Measurements from ENCODE around the gene HES4.

Gene HES4

GRCh38 chr1:963301-963651 lies 36.6 kb downstream of the HES4 start:
- no peak overlapping the region for H3K27ac ChIP-seq (ENCODE audit: poor library complexity, severe bottlenecking)
- ATAC-seq (ENCODE audit: low read depth) (no peak), DNase-seq (ENCODE audit: low spot score) (no peak)
- TF ChIP-seq CTCF (IDR thresholded peaks at IDR 0.05; ENCODE audit: poor library complexity, severe bottlenecking): no peak
- no peaks in the 10 kb centered on the region for H3K4me1 ChIP-seq (ENCODE audit: insufficient read depth, poor library complexity, severe bottlenecking)
- H3K27me3 ChIP-seq (ENCODE audit: insufficient read depth, poor library complexity, severe bottlenecking): no peaks in the 10 kb centered on the region
- H3K36me3 ChIP-seq (ENCODE audit: low read depth): peaks cover 11% of the 10 kb centered on the region
- no peak overlapping the region for H3K4me3 ChIP-seq (ENCODE audit: severe bottlenecking)
- H3K9me3 ChIP-seq (ENCODE audit: severe bottlenecking): no peaks in the 10 kb centered on the region

- no peak for ATAC-seq (ENCODE audit: low read depth)
- TF ChIP-seq CTCF (IDR thresholded peaks at IDR 0.05; ENCODE audit: poor library complexity, severe bottlenecking): no peak
These were observed 37.3 kb downstream of the HES4 start for GRCh38 chr1:962381-963300.

GRCh38 chr1:961132-961669 lies 38.7 kb downstream of the HES4 start:
- Histone ChIP-seq H3K27ac (ENCODE audit: poor library complexity, severe bottlenecking) (peak overlapping the region; percentile 38), H3K27me3 (ENCODE audit: insufficient read depth, poor library complexity, severe bottlenecking) (no peaks in the 10 kb centered on the region), H3K4me3 (ENCODE audit: severe bottlenecking) (peak overlapping the region; percentile 100), H3K4me1 (ENCODE audit: insufficient read depth, poor library complexity, severe bottlenecking) (peaks cover 7% of the 10 kb centered on the region), H3K9me3 (ENCODE audit: severe bottlenecking) (no peaks in the 10 kb centered on the region), H3K36me3 (ENCODE audit: low read depth) (peaks cover 20% of the 10 kb centered on the region)
- DNase-seq (ENCODE audit: low spot score) (no peak), ATAC-seq (ENCODE audit: low read depth) (no peak)
- no peak for TF ChIP-seq CTCF (IDR thresholded peaks at IDR 0.05; ENCODE audit: poor library complexity, severe bottlenecking)

More at GRCh38 chr1:962381-963300, 37.3 kb downstream of the HES4 start:
- peaks cover 11% of the 10 kb centered on the region for H3K36me3 ChIP-seq (ENCODE audit: low read depth)
- no peaks in the 10 kb centered on the region for H3K27me3 ChIP-seq (ENCODE audit: insufficient read depth, poor library complexity, severe bottlenecking)
- no peak overlapping the region for H3K4me3 ChIP-seq (ENCODE audit: severe bottlenecking)
- no peaks in the 10 kb centered on the region for H3K9me3 ChIP-seq (ENCODE audit: severe bottlenecking)
- no peak overlapping the region for H3K27ac ChIP-seq (ENCODE audit: poor library complexity, severe bottlenecking)
- DNase-seq (ENCODE audit: low spot score): no peak
- H3K4me1 ChIP-seq (ENCODE audit: insufficient read depth, poor library complexity, severe bottlenecking): peaks cover 6% of the 10 kb centered on the region

GRCh38 chr1:960363-961131 lies 39.4 kb downstream of the HES4 start, which contains the start of gene KLHL17:
Gene KLHL17, plus strand, starts transcription at chr1:960584. Its CDS starts 110 bp downstream, at chr1:960694.
- TF ChIP-seq CTCF (IDR thresholded peaks at IDR 0.05; ENCODE audit: poor library complexity, severe bottlenecking): no peak
- Histone ChIP-seq H3K36me3 (ENCODE audit: low read depth) (peaks cover 25% of the 10 kb centered on the region), H3K4me3 (ENCODE audit: severe bottlenecking) (peak within 1 kb of the TSS; percentile 100), H3K9me3 (ENCODE audit: severe bottlenecking) (no peaks in the 10 kb centered on the region), H3K27ac (ENCODE audit: poor library complexity, severe bottlenecking) (peak within 1 kb of the TSS; percentile 38), H3K4me1 (ENCODE audit: insufficient read depth, poor library complexity, severe bottlenecking) (peaks cover 7% of the 10 kb centered on the region), H3K27me3 (ENCODE audit: insufficient read depth, poor library complexity, severe bottlenecking) (no peaks in the 10 kb centered on the region)
- DNase-seq (ENCODE audit: low spot score) (no peak), ATAC-seq (ENCODE audit: low read depth) (peak; percentile 69)
